Heart right ventricle (tissue), 16 donors: Measurements from ENCODE around the gene TCP1. TPM values are rescaled to one million over a fixed set of nuclear protein-coding genes. Genes with fewer than 3 reads are reported as not detected.

Source experiments
- ATAC-seq, 8 donors: fragments of 200-7000 bp; cut with Tn5 transposase; one replicate each; pipeline ENCODE4 v1.9.1; 2020; ENCODE audit warnings: mild to moderate bottlenecking in 8 of 8, moderate library complexity in 8 of 8, moderate number of reproducible peaks in 1 of 8
- DNase-seq, 2 donors: peaks; one replicate each; pipeline ENCODE4 v3.0.0-alpha.2; 2020
- H3K27ac ChIP-seq, 10 donors: fragments of 200-600 bp; sonication (generic) in 2 of 10; one replicate each; pipeline versions ENCODE4 v1.5.0 to v1.8.0; 2020 to 2022; ENCODE audit warnings: mild to moderate bottlenecking in 3 of 10
- H3K27me3 ChIP-seq, 7 donors: fragments of 200-600 bp; one replicate each; pipeline ENCODE4 v1.8.0; 2021 to 2022; ENCODE audit warnings: mild to moderate bottlenecking in 2 of 7
- H3K36me3 ChIP-seq, 9 donors: fragments of 200-600 bp; sonication (generic) in 1 of 9; one replicate each; pipeline versions ENCODE4 v1.5.0 to v1.8.0; 2020 to 2022; ENCODE audit warnings: mild to moderate bottlenecking in 2 of 9
- H3K4me1 ChIP-seq, 9 donors: fragments of 200-600 bp; sonication (generic) in 1 of 9; one replicate each; pipeline versions ENCODE4 v1.5.0 to v1.8.0; 2020 to 2022; ENCODE audit warnings: mild to moderate bottlenecking in 4 of 9
- H3K4me3 ChIP-seq, 10 donors: fragments of 200-600 bp; sonication (generic) in 2 of 10; one replicate each; pipeline versions ENCODE4 v1.5.0 to v1.8.0; 2020 to 2022; ENCODE audit warnings: mild to moderate bottlenecking in 7 of 10, moderate library complexity in 2 of 10
- H3K9me3 ChIP-seq, 11 donors: fragments of 200-600 bp in 10 of 11; sonication (generic) in 2 of 11; one replicate each; pipeline versions ENCODE4 v1.5.0 to v1.8.0; 2013 to 2022; ENCODE audit warnings: mild to moderate bottlenecking in 2 of 11, control low read depth in 1 of 11, moderate library complexity in 1 of 11
- CTCF ChIP-seq, 9 donors: fragments of 200-600 bp; sonication (generic) in 2 of 9; IDR thresholded peaks; one replicate each; pipeline versions ENCODE4 v1.5.0 to v1.8.0; 2021 to 2022; ENCODE audit warnings: antibody characterized with exemption in 9 of 9, mild to moderate bottlenecking in 5 of 9, moderate library complexity in 1 of 9
- WGBS, 2 donors: extraction: QIAGEN DNeasy Blood & Tissue Kit; methylation state at CpG; one replicate each; pipeline ENCODE4 v1.1.7; 2013; ENCODE audit warnings: inconsistent platforms in 1 of 2; 5-methylcytosine and 5-hydroxymethylcytosine counted together
- intact Hi-C, 10 donors: fragments of 100-400 bp; cut with DNase I; formaldehyde crosslinking; loops; one replicate each; pipeline versions ENCODE4 v1.11.1 to v1.14.2; 2022
- polyA plus RNA-seq, 2 donors: library from polyadenylated mRNA; stranded (reverse); fragments of 200-250 nt; gene quantifications; one replicate each; pipeline ENCODE4 v1.2.3, GENCODE V29; 2013
- total RNA-seq, 10 donors: library from RNA; stranded (reverse); fragmentation: NEBNext Ultra II Directional in 3 of 10; extraction: Animal tissue kit (Norgen Biotek cat#: 25700) in 3 of 10; gene quantifications; one replicate each; pipeline versions ENCODE4 v1.2.1 to v1.2.4, GENCODE V29; 2021 to 2023
- donor health status: Arrhythmogenic right ventricular cardiomyopathy.
- donor health status: ischemic (EF 13 %, LVEDD 7.1; RV severe dilation, severe dysfunction).
- donor health status: healthy with polysubstance abuse.
- donor health status: DM: no; HTN: yes; CAD: no.
- donor health status: DM: no; HTN: no; CAD: no.
- donor health status: ischemic (EF 25% LVEDD 6.9; RV normal size, moderate dysfunction).
- donor health status: ischemic (EF 25% LVEDD 5.7; RV mildly dilated, moderate dysfunction).
- donor health status: healthy.
- donor health status: DM: yes; HTN: yes; CAD: no.
- donor health status: Ischemic cardiomyopathy.
- donor health status: ischemic (EF 35%, LVEDD 5.7; RV mildly dilated, moderate dysfunction).
- donor health status: nonischemic (EF 11% LVEDD 7.7; RV severe dilation, severe dysfunction).
- donor health status: DM: yes; HTN: yes; CAD: no.
- donor health status: PGD.
- donor health status: ischemic (EF 29% LVEDD 5.4; RV normal size, mild dysfunction).
- donor health status: nonischemic (EF 23%, LVEDD 6.1; RV moderate dilation, normal function).

Gene TCP1
- total and polyA plus RNA-seq, 12 donors: 71.7 to 176 (median 139) TPM

- intact Hi-C loops: no loop called here
- Histone ChIP-seq H3K27me3 (no peaks in the 10 kb centered on the region), H3K4me1 (peaks cover 0 to 40% (median 12%) of the 10 kb centered on the region in 9 donors), H3K4me3 (peak overlapping the region in 6 of 10 donors; percentile 14 to 33 (median 27)), H3K9me3 (no peaks in the 10 kb centered on the region), H3K27ac (peak overlapping the region in 9 of 10 donors; percentile 35 to 80 (median 56)), H3K36me3 (no peaks in the 10 kb centered on the region)
- peak; percentile 31 to 44 for DNase-seq
- TF ChIP-seq CTCF (IDR thresholded peaks at IDR 0.05): peak in 1 of 9 donors; percentile 6
- WGBS, 2 donors: 63 to 67% methylated on average over 29 of the region's 29 CpGs
- peak; percentile 7 to 70 (median 50) for ATAC-seq
Measured at GRCh38 chr6:159836718-159837490, 47.5 kb upstream of the TCP1 start.

- Histone ChIP-seq H3K27ac (no peak overlapping the region), H3K4me3 (no peak overlapping the region), H3K9me3 (no peaks in the 10 kb centered on the region), H3K4me1 (peaks cover 0 to 44% (median 13%) of the 10 kb centered on the region in 9 donors), H3K36me3 (no peaks in the 10 kb centered on the region), H3K27me3 (peaks cover 0 to 3% (median 0%) of the 10 kb centered on the region in 7 donors)
- DNase-seq: no peak
- no peak for TF ChIP-seq CTCF (IDR thresholded peaks at IDR 0.05)
- WGBS, 2 donors: 92 to 95% methylated on average over 5 of the region's 5 CpGs
- intact Hi-C loops: no loop called here
- no peak for ATAC-seq
Measured at GRCh38 chr6:159833997-159834603, 44.7 kb upstream of the TCP1 start.

- peaks cover 0 to 4% (median 0%) of the 10 kb centered on the region in 7 donors for H3K27me3 ChIP-seq
- no peak overlapping the region for H3K4me3 ChIP-seq
- no peaks in the 10 kb centered on the region for H3K36me3 ChIP-seq
- peak overlapping the region in 1 of 10 donors; percentile 28 for H3K27ac ChIP-seq
- peaks cover 0 to 44% (median 13%) of the 10 kb centered on the region in 9 donors for H3K4me1 ChIP-seq
- 65 to 69% methylated on average over 2 of the region's 2 CpGs for WGBS, 2 donors
- no peak for ATAC-seq
- no peaks in the 10 kb centered on the region for H3K9me3 ChIP-seq
- TF ChIP-seq CTCF (IDR thresholded peaks at IDR 0.05): peak in 1 of 9 donors; percentile 15
- no peak for DNase-seq
- intact Hi-C loops: no loop called here
Measured at GRCh38 chr6:159833556-159833955, 44.2 kb upstream of the TCP1 start.

- ATAC-seq (no peak), DNase-seq (no peak)
- peaks cover 0 to 4% (median 0%) of the 10 kb centered on the region in 7 donors for H3K27me3 ChIP-seq
- H3K4me3 ChIP-seq: no peak overlapping the region
- 77 to 80% methylated on average over 4 of the region's 4 CpGs for WGBS, 2 donors
- peaks cover 0 to 44% (median 13%) of the 10 kb centered on the region in 9 donors for H3K4me1 ChIP-seq
- intact Hi-C loops: no loop called here
- peak overlapping the region in 1 of 10 donors; percentile 28 for H3K27ac ChIP-seq
- no peaks in the 10 kb centered on the region for H3K9me3 ChIP-seq
- H3K36me3 ChIP-seq: no peaks in the 10 kb centered on the region
- TF ChIP-seq CTCF (IDR thresholded peaks at IDR 0.05): no peak
Measured at GRCh38 chr6:159832946-159833345, 43.5 kb upstream of the TCP1 start.
